Right cardiac atrium (tissue), 5 donors: ENCODE measurements around the gene DAPK1. TPM values are rescaled to one million over a fixed set of nuclear protein-coding genes. Genes with fewer than 3 reads are reported as not detected.

Source experiments
- ATAC-seq, 2 donors: fragments of 200-7000 bp; cut with Tn5 transposase; one replicate each; pipeline versions ENCODE4 v1.8.0 to v1.9.1; 2020; ENCODE audit warnings: moderate library complexity in 2 of 2, mild to moderate bottlenecking in 1 of 2
- DNase-seq, 3 donors: peaks; one replicate each; pipeline ENCODE4 v3.0.0-alpha.2; 2020
- H3K27ac ChIP-seq: one replicate; pipeline ENCODE4 v1.5.1; 2013; ENCODE audit warnings: mild to moderate bottlenecking, low read length, control low read depth, moderate library complexity
- H3K27me3 ChIP-seq: one replicate; pipeline ENCODE4 v1.6.1; 2013; ENCODE audit not compliant: control insufficient read depth, insufficient read depth
- H3K4me1 ChIP-seq: one replicate; pipeline ENCODE4 v1.6.1; 2013; ENCODE audit warnings: low read length; ENCODE audit not compliant: control insufficient read depth, insufficient read depth
- H3K4me3 ChIP-seq: one replicate; pipeline ENCODE4 v1.5.1; 2013; ENCODE audit warnings: low read length, control low read depth
- H3K9me3 ChIP-seq: one replicate; pipeline ENCODE4 v1.6.1; 2013; ENCODE audit warnings: low read length; ENCODE audit not compliant: control insufficient read depth
- WGBS: extraction: QIAGEN DNeasy Blood & Tissue Kit; methylation state at CpG from one replicate; pipeline ENCODE4 v1.1.7; 2013; 5-methylcytosine and 5-hydroxymethylcytosine counted together
- intact Hi-C, 4 donors: fragments of 100-400 bp; cut with DNase I; formaldehyde crosslinking; loops; one replicate each; pipeline versions ENCODE4 v1.11.0 to v1.14.0; 2022 to 2023
- long read RNA-seq, 4 donors: library from polyadenylated mRNA; unstranded; transcript quantifications; one replicate each; pipeline ENCODE4 v2.0.0, GENCODE V29; 2020 to 2021
- polyA plus RNA-seq: library from polyadenylated mRNA; stranded (reverse); fragments of 200-250 nt; gene quantifications from one replicate; pipeline ENCODE4 v1.2.3, GENCODE V29; 2013
- total RNA-seq, 4 donors: library from RNA; stranded (reverse); fragmentation: NEBNext Ultra II Directional; extraction: Animal tissue kit (Norgen Biotek cat#: 25700); gene quantifications; one replicate each; pipeline ENCODE4 v1.2.1, GENCODE V29; 2021
- donor health status: healthy with polysubstance abuse.
- donor health status: DM: no; HTN: yes; CAD: no.
- donor health status: DM: no; HTN: no; CAD: no.
- donor health status: DM: no; HTN: yes; CAD: no; lungs with severe emphysema.
- donor health status: DM: yes; HTN: yes; CAD: no.

Gene DAPK1
- total RNA-seq = 10 to 100 TPM; 15.1 to 20.1 (median 18.5) TPM
- polyA plus RNA-seq = 5.2 TPM
- long read RNA-seq, donor 1, full-length matches to known transcripts = 4 of 14 reads
- long read RNA-seq, donor 1, partial matches to known transcripts = 6 of 14 reads
- long read RNA-seq, donor 1, other reads (novel, unspliced or antisense) = 4 of 14 reads
- long read RNA-seq, donor 2, full-length matches to known transcripts = 1 of 3 reads
- long read RNA-seq, donor 2, partial matches to known transcripts = 0 of 3 reads
- long read RNA-seq, donor 2, other reads (novel, unspliced or antisense) = 2 of 3 reads
- long read RNA-seq, donor 3, full-length matches to known transcripts = 3 of 15 reads
- long read RNA-seq, donor 3, partial matches to known transcripts = 8 of 15 reads
- long read RNA-seq, donor 3, other reads (novel, unspliced or antisense) = 4 of 15 reads
- long read RNA-seq, donor 4, full-length matches to known transcripts = 1 of 2 reads
- long read RNA-seq, donor 4, partial matches to known transcripts = 0 of 2 reads
- long read RNA-seq, donor 4, other reads (novel, unspliced or antisense) = 1 of 2 reads

- no peak within 1 kb of the TSS for H3K27ac ChIP-seq
- WGBS = under 1% methylated on average over 55 of the region's 55 CpGs
- peak; percentile 63 to 86 (median 83) for DNase-seq
These were observed at the start of gene DAPK1 for GRCh38 chr9:87497604-87498045. Gene DAPK1 (plus strand): TSS chr9:87497867. CDS start chr9:87499078, 1,211 bp downstream.

GRCh38 chr9:87451149-87451548 is 46.5 kb upstream of the DAPK1 start:
- Histone ChIP-seq H3K27me3 (no peaks in the 10 kb centered on the region), H3K4me1 (no peaks in the 10 kb centered on the region), H3K27ac (no peak overlapping the region), H3K9me3 (no peaks in the 10 kb centered on the region), H3K4me3 (no peak overlapping the region)
- DNase-seq (no peak), ATAC-seq (no peak)
- intact Hi-C loops = no loop called here
- WGBS = 64% methylated on average over 6 of the region's 6 CpGs

More at GRCh38 chr9:87497604-87498045, at the start of gene DAPK1:
- H3K4me1 ChIP-seq = peaks cover 3% of the 10 kb centered on the region
- peak; percentile 89 for ATAC-seq
- H3K4me3 ChIP-seq = peak within 1 kb of the TSS; percentile 75
- no peaks in the 10 kb centered on the region for H3K9me3 ChIP-seq
- no peaks in the 10 kb centered on the region for H3K27me3 ChIP-seq
- intact Hi-C loops = loop anchor here in 3 of 4 donors (10.0 kb wide), 4 partner anchors 137 to 1083 kb away; no protein-coding TSS in a partner anchor

- Histone ChIP-seq H3K27ac (no peak overlapping the region), H3K9me3 (no peaks in the 10 kb centered on the region), H3K27me3 (no peaks in the 10 kb centered on the region), H3K4me1 (no peaks in the 10 kb centered on the region), H3K4me3 (no peak overlapping the region)
- no peak for DNase-seq
- intact Hi-C loops = no loop called here
- WGBS = 63% methylated on average over 1 of the region's 1 CpG
- ATAC-seq = no peak
These were observed 42.3 kb upstream of the DAPK1 start for GRCh38 chr9:87455407-87455806.

GRCh38 chr9:87461256-87461655 is 36.4 kb upstream of the DAPK1 start:
- no peaks in the 10 kb centered on the region for H3K27me3 ChIP-seq
- intact Hi-C loops = no loop called here
- WGBS = 56% methylated on average over 4 of the region's 4 CpGs
- no peak overlapping the region for H3K27ac ChIP-seq
- DNase-seq (no peak), ATAC-seq (no peak)
- H3K9me3 ChIP-seq = no peaks in the 10 kb centered on the region
- no peaks in the 10 kb centered on the region for H3K4me1 ChIP-seq
- no peak overlapping the region for H3K4me3 ChIP-seq

- no peak for ATAC-seq
- H3K9me3 ChIP-seq = no peaks in the 10 kb centered on the region
- no peak overlapping the region for H3K27ac ChIP-seq
- no peak for DNase-seq
- WGBS = 50% methylated on average over 7 of the region's 7 CpGs
- H3K4me1 ChIP-seq = no peaks in the 10 kb centered on the region
- intact Hi-C loops = no loop called here
- no peak overlapping the region for H3K4me3 ChIP-seq
- H3K27me3 ChIP-seq = no peaks in the 10 kb centered on the region
These were observed 33.3 kb upstream of the DAPK1 start for GRCh38 chr9:87464110-87464991.

- H3K27ac ChIP-seq = no peak overlapping the region
- 98% methylated on average over 1 of the region's 1 CpG for WGBS
- no peak for DNase-seq
These were observed 32.7 kb upstream of the DAPK1 start for GRCh38 chr9:87464992-87465378.

GRCh38 chr9:87465816-87466215 is 31.9 kb upstream of the DAPK1 start:
- Histone ChIP-seq H3K27me3 (no peaks in the 10 kb centered on the region), H3K9me3 (no peaks in the 10 kb centered on the region), H3K27ac (no peak overlapping the region), H3K4me3 (no peak overlapping the region), H3K4me1 (no peaks in the 10 kb centered on the region)
- DNase-seq (no peak), ATAC-seq (no peak)
- intact Hi-C loops = no loop called here
- 78% methylated on average over 3 of the region's 3 CpGs for WGBS

More at GRCh38 chr9:87464992-87465378, 32.7 kb upstream of the DAPK1 start:
- Histone ChIP-seq H3K4me3 (no peak overlapping the region), H3K4me1 (no peaks in the 10 kb centered on the region), H3K9me3 (no peaks in the 10 kb centered on the region), H3K27me3 (no peaks in the 10 kb centered on the region)
- ATAC-seq = no peak
- intact Hi-C loops = no loop called here

- Histone ChIP-seq H3K27me3 (no peaks in the 10 kb centered on the region), H3K4me3 (no peak overlapping the region), H3K27ac (no peak overlapping the region), H3K4me1 (no peaks in the 10 kb centered on the region), H3K9me3 (no peaks in the 10 kb centered on the region)
- ATAC-seq = no peak
- DNase-seq = no peak
- intact Hi-C loops = no loop called here
- WGBS = 96% methylated on average over 6 of the region's 6 CpGs
These were observed 30.5 kb upstream of the DAPK1 start for GRCh38 chr9:87467187-87467586.

- 49% methylated on average over 3 of the region's 3 CpGs for WGBS
- H3K27ac ChIP-seq = no peak overlapping the region
- intact Hi-C loops = no loop called here
- H3K27me3 ChIP-seq = no peaks in the 10 kb centered on the region
- no peaks in the 10 kb centered on the region for H3K9me3 ChIP-seq
- no peak overlapping the region for H3K4me3 ChIP-seq
- H3K4me1 ChIP-seq = no peaks in the 10 kb centered on the region
- ATAC-seq (no peak), DNase-seq (no peak)
These were observed 27.7 kb upstream of the DAPK1 start for GRCh38 chr9:87469793-87470465.

GRCh38 chr9:87471746-87472145 is 25.9 kb upstream of the DAPK1 start:
- WGBS = 86% methylated on average over 2 of the region's 2 CpGs
- DNase-seq (no peak), ATAC-seq (no peak)
- H3K27me3 ChIP-seq = no peaks in the 10 kb centered on the region
- intact Hi-C loops = no loop called here
- no peak overlapping the region for H3K4me3 ChIP-seq
- H3K9me3 ChIP-seq = no peaks in the 10 kb centered on the region
- no peaks in the 10 kb centered on the region for H3K4me1 ChIP-seq
- no peak overlapping the region for H3K27ac ChIP-seq
